HepG2 (cell line): Measurements from ENCODE around the gene RBP5. TPM values are rescaled to one million over a fixed set of nuclear protein-coding genes. Genes with fewer than 3 reads are reported as not detected.

Source experiments
- CHD4 ChIP-seq: fragments of 200-600 bp; sonication (generic); IDR thresholded peaks from 2 replicates; pipeline ENCODE4 v1.7.0; 2017; ENCODE audit warnings: mild to moderate bottlenecking, low read length, borderline replicate concordance
- CREB1 ChIP-seq, 2 experiments: fragments of 450-650 bp in 1 of 2; IDR thresholded peaks; 2 replicates each; pipeline ENCODE4 v1.6.1; 2016 to 2017; ENCODE audit warnings: control low read depth in 1 of 2, mild to moderate bottlenecking in 1 of 2, missing compliant biosample characterization in 1 of 2, missing genetic modification characterization in 1 of 2
- GABPB1 ChIP-seq: IDR thresholded peaks from 2 replicates; pipeline ENCODE4 v1.6.1; 2016; ENCODE audit warnings: mild to moderate bottlenecking, missing genetic modification reagents, moderate library complexity, missing compliant biosample characterization
- KMT2A ChIP-seq: sonication (generic); formaldehyde crosslinking; IDR thresholded peaks from 2 replicates; pipeline ENCODE4 v1.4.0; 2020; ENCODE audit warnings: missing genetic modification reagents
- NCOR1 ChIP-seq: fragments of 200-600 bp; sonication (generic); IDR thresholded peaks from 2 replicates; pipeline ENCODE4 v1.7.0; 2017; ENCODE audit warnings: antibody characterized with exemption, low read length, borderline replicate concordance
- NR2F2 ChIP-seq: IDR thresholded peaks from 2 replicates; pipeline ENCODE4 v1.6.1; 2012; ENCODE audit warnings: low read depth, inconsistent platforms, borderline replicate concordance
- POGK ChIP-seq: sonication (generic); formaldehyde crosslinking; conservative IDR thresholded peaks from 2 replicates; pipeline ENCODE4 v1.8.0; 2022; ENCODE audit warnings: mild to moderate bottlenecking, moderate library complexity, missing genetic modification reagents
- POGZ ChIP-seq: sonication (generic); formaldehyde crosslinking; IDR thresholded peaks from 2 replicates; pipeline ENCODE4 v1.4.0; 2020; ENCODE audit warnings: mild to moderate bottlenecking, missing genetic modification reagents
- POLR2AphosphoS5 ChIP-seq: IDR thresholded peaks from 2 replicates; pipeline ENCODE4 v1.6.1; 2012; ENCODE audit warnings: low read depth, low read length
- TBP ChIP-seq: sonication (generic); formaldehyde crosslinking; IDR thresholded peaks from 2 replicates; pipeline ENCODE4 v1.5.0; 2020; ENCODE audit warnings: missing genetic modification reagents
- XRCC5 ChIP-seq: fragments of 200-400 bp; formaldehyde crosslinking; optimal IDR thresholded peaks from 2 replicates; pipeline ENCODE3; 2017; ENCODE audit warnings: mild to moderate bottlenecking, low read length
- ZNF431 ChIP-seq: sonication (generic); formaldehyde crosslinking; IDR thresholded peaks from 2 replicates; pipeline ENCODE4 v1.9.0; 2022; ENCODE audit warnings: missing genetic modification reagents, low read depth, mild to moderate bottlenecking, borderline replicate concordance
- ZNF510 ChIP-seq: sonication (generic); formaldehyde crosslinking; IDR thresholded peaks from 2 replicates; pipeline ENCODE4 v1.4.0; 2020; ENCODE audit warnings: low read depth, mild to moderate bottlenecking, missing genetic modification reagents
- ZNF616 ChIP-seq: sonication (generic); formaldehyde crosslinking; IDR thresholded peaks from 2 replicates; pipeline ENCODE4 v1.5.0; 2020; ENCODE audit warnings: low read depth, mild to moderate bottlenecking, missing genetic modification reagents
- ZNF782 ChIP-seq: sonication (generic); formaldehyde crosslinking; IDR thresholded peaks from 2 replicates; pipeline ENCODE4 v1.4.0; 2020; ENCODE audit warnings: missing genetic modification reagents, mild to moderate bottlenecking, borderline replicate concordance
- polyA plus RNA-seq, 8 experiments: library from polyadenylated mRNA; depleted of rRNA in 3 of 8; stranded (reverse) in 7 of 8; unstranded in 1 of 8; fragments of >200 nt; fragmentation: Illumina TruSeq in 4 of 8; extraction: Trizol in 4 of 8; gene quantifications; 2 replicates each; pipeline versions ENCODE4 v1.2.1 to v1.2.3, GENCODE V29; 2011 to 2016; ENCODE audit warnings: low read depth in 4 of 8, missing spikeins in 1 of 8, mixed read lengths in 1 of 8; ENCODE audit not compliant: insufficient read depth in 1 of 8
- total RNA-seq, 5 experiments: library from RNA; depleted of rRNA; stranded (reverse); fragments of >200 nt; fragmentation: Illumina TruSeq; extraction: Trizol; gene quantifications; 2 replicates each; pipeline ENCODE4 v1.2.3, GENCODE V29; 2016; ENCODE audit warnings: low read depth in 1 of 5
- TF ChIP-seq, protein P1 (sequence below): sonication (generic); formaldehyde crosslinking; IDR thresholded peaks from 2 replicates; pipeline ENCODE4 v1.4.0; 2020; ENCODE audit warnings: missing genetic modification reagents
- TF ChIP-seq, protein P2 (sequence below): sonication (generic); formaldehyde crosslinking; IDR thresholded peaks from 2 replicates; pipeline ENCODE4 v1.5.0; 2020; ENCODE audit warnings: missing genetic modification reagents
- TF ChIP-seq, protein P3 (sequence below): sonication (generic); formaldehyde crosslinking; IDR thresholded peaks from 2 replicates; pipeline ENCODE4 v1.5.0; 2020; ENCODE audit warnings: mild to moderate bottlenecking, missing genetic modification reagents, borderline replicate concordance

RBP5 gene
- total and polyA plus RNA-seq, 2 of the 13 experiments (the other 11 are each of a cell fraction or from before 2014, with no cell fraction given) = 13.8 to 19.8 TPM

- no peak for TF ChIP-seq ZNF616 (CRISPR knock-in tag)
- TF ChIP-seq ZNF431 (CRISPR knock-in tag) = no peak; the same call in 1 of the 2 replicates
- peak; percentile 62; the same call in 1 of the 2 replicates for TF ChIP-seq ZNF782 (CRISPR knock-in tag)
- no peak for TF ChIP-seq KMT2A (CRISPR knock-in tag)
- TF ChIP-seq POGK (CRISPR knock-in tag) = no peak
- TF ChIP-seq POGZ = no peak
- no peak for TF ChIP-seq ZNF510
- peak; percentile 39 for TF ChIP-seq NCOR1
- TF ChIP-seq TBP (CRISPR knock-in tag) = no peak
- TF ChIP-seq, protein P1, sequence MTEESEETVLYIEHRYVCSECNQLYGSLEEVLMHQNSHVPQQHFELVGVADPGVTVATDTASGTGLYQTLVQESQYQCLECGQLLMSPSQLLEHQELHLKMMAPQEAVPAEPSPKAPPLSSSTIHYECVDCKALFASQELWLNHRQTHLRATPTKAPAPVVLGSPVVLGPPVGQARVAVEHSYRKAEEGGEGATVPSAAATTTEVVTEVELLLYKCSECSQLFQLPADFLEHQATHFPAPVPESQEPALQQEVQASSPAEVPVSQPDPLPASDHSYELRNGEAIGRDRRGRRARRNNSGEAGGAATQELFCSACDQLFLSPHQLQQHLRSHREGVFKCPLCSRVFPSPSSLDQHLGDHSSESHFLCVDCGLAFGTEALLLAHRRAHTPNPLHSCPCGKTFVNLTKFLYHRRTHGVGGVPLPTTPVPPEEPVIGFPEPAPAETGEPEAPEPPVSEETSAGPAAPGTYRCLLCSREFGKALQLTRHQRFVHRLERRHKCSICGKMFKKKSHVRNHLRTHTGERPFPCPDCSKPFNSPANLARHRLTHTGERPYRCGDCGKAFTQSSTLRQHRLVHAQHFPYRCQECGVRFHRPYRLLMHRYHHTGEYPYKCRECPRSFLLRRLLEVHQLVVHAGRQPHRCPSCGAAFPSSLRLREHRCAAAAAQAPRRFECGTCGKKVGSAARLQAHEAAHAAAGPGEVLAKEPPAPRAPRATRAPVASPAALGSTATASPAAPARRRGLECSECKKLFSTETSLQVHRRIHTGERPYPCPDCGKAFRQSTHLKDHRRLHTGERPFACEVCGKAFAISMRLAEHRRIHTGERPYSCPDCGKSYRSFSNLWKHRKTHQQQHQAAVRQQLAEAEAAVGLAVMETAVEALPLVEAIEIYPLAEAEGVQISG = peak; percentile 65; the same call in 1 of the 2 replicates
- TF ChIP-seq CREB1 (IDR thresholded peaks at IDR 0.05) = no peak
- no peak for TF ChIP-seq CREB1 (CRISPR knock-in tag; IDR thresholded peaks at IDR 0.05)
- TF ChIP-seq, protein P2, sequence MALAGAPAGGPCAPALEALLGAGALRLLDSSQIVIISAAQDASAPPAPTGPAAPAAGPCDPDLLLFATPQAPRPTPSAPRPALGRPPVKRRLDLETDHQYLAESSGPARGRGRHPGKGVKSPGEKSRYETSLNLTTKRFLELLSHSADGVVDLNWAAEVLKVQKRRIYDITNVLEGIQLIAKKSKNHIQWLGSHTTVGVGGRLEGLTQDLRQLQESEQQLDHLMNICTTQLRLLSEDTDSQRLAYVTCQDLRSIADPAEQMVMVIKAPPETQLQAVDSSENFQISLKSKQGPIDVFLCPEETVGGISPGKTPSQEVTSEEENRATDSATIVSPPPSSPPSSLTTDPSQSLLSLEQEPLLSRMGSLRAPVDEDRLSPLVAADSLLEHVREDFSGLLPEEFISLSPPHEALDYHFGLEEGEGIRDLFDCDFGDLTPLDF = peak; percentile 42; the same call in 1 of the 2 replicates
- no peak for TF ChIP-seq NR2F2
- TF ChIP-seq CHD4 = no peak
- peak; percentile 46 for TF ChIP-seq POLR2AphosphoS5
- TF ChIP-seq XRCC5 = peak; percentile 19
- TF ChIP-seq, protein P3, sequence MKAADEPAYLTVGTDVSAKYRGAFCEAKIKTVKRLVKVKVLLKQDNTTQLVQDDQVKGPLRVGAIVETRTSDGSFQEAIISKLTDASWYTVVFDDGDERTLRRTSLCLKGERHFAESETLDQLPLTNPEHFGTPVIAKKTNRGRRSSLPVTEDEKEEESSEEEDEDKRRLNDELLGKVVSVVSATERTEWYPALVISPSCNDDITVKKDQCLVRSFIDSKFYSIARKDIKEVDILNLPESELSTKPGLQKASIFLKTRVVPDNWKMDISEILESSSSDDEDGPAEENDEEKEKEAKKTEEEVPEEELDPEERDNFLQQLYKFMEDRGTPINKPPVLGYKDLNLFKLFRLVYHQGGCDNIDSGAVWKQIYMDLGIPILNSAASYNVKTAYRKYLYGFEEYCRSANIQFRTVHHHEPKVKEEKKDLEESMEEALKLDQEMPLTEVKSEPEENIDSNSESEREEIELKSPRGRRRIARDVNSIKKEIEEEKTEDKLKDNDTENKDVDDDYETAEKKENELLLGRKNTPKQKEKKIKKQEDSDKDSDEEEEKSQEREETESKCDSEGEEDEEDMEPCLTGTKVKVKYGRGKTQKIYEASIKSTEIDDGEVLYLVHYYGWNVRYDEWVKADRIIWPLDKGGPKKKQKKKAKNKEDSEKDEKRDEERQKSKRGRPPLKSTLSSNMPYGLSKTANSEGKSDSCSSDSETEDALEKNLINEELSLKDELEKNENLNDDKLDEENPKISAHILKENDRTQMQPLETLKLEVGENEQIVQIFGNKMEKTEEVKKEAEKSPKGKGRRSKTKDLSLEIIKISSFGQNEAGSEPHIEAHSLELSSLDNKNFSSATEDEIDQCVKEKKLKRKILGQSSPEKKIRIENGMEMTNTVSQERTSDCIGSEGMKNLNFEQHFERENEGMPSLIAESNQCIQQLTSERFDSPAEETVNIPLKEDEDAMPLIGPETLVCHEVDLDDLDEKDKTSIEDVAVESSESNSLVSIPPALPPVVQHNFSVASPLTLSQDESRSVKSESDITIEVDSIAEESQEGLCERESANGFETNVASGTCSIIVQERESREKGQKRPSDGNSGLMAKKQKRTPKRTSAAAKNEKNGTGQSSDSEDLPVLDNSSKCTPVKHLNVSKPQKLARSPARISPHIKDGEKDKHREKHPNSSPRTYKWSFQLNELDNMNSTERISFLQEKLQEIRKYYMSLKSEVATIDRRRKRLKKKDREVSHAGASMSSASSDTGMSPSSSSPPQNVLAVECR (CRISPR knock-in tag) = peak; percentile 81
- peak; percentile 89 for TF ChIP-seq GABPB1 (CRISPR knock-in tag)
Measured at GRCh38 chr12:7108003-7108795, 20.5 kb downstream of the RBP5 start (continued).
